ENCODE measurements around the gene DSC3.

The DSC3 gene

DNA sequence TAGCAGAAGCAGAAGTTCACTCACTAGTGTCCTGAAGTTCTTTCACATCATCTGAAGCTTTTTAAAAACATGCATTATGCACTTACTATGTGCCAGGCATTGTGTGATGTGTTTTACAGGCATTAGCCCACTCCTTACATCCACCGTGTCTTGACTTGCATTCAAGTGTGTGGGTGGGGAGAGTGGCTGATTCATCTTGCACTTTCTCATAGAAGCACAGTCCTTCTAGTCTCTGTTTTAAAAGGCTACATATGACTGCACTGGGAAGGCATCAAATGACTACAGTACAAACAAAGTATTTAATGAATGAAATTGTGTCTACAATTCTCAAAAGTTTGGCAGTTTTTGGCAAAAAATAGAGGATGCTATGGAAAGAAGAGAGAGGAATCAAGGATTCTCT lies 21.6 kb upstream of the DSC3 start:
- TF ChIP-seq, protein P1, sequence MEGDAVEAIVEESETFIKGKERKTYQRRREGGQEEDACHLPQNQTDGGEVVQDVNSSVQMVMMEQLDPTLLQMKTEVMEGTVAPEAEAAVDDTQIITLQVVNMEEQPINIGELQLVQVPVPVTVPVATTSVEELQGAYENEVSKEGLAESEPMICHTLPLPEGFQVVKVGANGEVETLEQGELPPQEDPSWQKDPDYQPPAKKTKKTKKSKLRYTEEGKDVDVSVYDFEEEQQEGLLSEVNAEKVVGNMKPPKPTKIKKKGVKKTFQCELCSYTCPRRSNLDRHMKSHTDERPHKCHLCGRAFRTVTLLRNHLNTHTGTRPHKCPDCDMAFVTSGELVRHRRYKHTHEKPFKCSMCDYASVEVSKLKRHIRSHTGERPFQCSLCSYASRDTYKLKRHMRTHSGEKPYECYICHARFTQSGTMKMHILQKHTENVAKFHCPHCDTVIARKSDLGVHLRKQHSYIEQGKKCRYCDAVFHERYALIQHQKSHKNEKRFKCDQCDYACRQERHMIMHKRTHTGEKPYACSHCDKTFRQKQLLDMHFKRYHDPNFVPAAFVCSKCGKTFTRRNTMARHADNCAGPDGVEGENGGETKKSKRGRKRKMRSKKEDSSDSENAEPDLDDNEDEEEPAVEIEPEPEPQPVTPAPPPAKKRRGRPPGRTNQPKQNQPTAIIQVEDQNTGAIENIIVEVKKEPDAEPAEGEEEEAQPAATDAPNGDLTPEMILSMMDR (IDR thresholded peaks at IDR 0.05; ENCODE audit: insufficient read depth, low read length, poor library complexity, severe bottlenecking): no peak
- no peak for TF ChIP-seq EZH2phosphoT487 (conservative IDR thresholded peaks at IDR 0.05; ENCODE audit: low read length)
- no peaks in the 10 kb centered on the region for H3F3A ChIP-seq (ENCODE audit: insufficient read depth)
- no peak overlapping the region for H3K9ac ChIP-seq (ENCODE audit: low read length)
- H3K36me3 ChIP-seq (ENCODE audit: low read length): no peaks in the 10 kb centered on the region
- H2AFZ ChIP-seq (ENCODE audit: low read depth, low read length, severe bottlenecking): no peak overlapping the region
- no peaks in the 10 kb centered on the region for H3K9me2 ChIP-seq (replicated peaks; ENCODE audit: insufficient read depth, low read length)
- no peak overlapping the region for H3K27ac ChIP-seq (ENCODE audit: low read depth, low read length)
- H3K27me3 ChIP-seq (ENCODE audit: low read length): no peaks in the 10 kb centered on the region
- no peaks in the 10 kb centered on the region for H3K9me3 ChIP-seq (ENCODE audit: insufficient read depth, low read length)
- H3K4me2 ChIP-seq (ENCODE audit: low read depth, low read length, poor library complexity, severe bottlenecking): no peak overlapping the region
- no peaks in the 10 kb centered on the region for H4K20me1 ChIP-seq (ENCODE audit: low read depth, low read length)
- H3K79me2 ChIP-seq (ENCODE audit: insufficient read depth, low read length): no peaks in the 10 kb centered on the region
- no peak overlapping the region for H3K4me3 ChIP-seq (ENCODE audit: insufficient read depth, low read length, poor library complexity, severe bottlenecking)

DNA sequence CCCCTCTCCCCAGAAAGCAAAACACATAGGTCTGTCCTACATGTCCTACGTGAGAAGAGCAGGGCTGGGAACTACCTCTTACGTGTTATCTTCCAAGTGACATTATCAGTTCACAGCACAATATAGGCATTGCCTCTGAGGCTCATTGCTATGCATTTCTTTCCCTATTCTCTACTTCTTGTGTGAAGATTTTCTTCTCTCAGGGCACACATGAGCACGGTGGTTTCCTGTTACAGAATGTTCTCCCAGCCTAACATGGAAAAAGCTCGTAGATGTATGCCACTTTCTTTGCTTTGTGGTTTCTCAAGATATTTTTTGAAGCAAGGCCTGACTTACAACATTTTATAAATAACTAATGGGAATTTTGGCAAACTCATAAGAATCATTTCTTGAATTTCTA lies 19.4 kb upstream of the DSC3 start:
- Histone ChIP-seq H3K27ac (ENCODE audit: low read depth, low read length) (no peak overlapping the region), H3K9me3 (ENCODE audit: insufficient read depth, low read length) (no peaks in the 10 kb centered on the region), H3K4me2 (ENCODE audit: low read depth, low read length, poor library complexity, severe bottlenecking) (no peak overlapping the region), H2AFZ (ENCODE audit: low read depth, low read length, severe bottlenecking) (no peak overlapping the region), H3K36me3 (ENCODE audit: low read length) (no peaks in the 10 kb centered on the region), H3K4me3 (ENCODE audit: insufficient read depth, low read length, poor library complexity, severe bottlenecking) (no peak overlapping the region), H4K20me1 (ENCODE audit: low read depth, low read length) (no peaks in the 10 kb centered on the region), H3K79me2 (ENCODE audit: insufficient read depth, low read length) (no peaks in the 10 kb centered on the region), H3K27me3 (ENCODE audit: low read length) (no peaks in the 10 kb centered on the region), H3K9me2 (replicated peaks; ENCODE audit: insufficient read depth, low read length) (no peaks in the 10 kb centered on the region), H3K9ac (ENCODE audit: low read length) (no peak overlapping the region), H3F3A (ENCODE audit: insufficient read depth) (no peaks in the 10 kb centered on the region)
- TF ChIP-seq, protein P1 (IDR thresholded peaks at IDR 0.05; ENCODE audit: insufficient read depth, low read length, poor library complexity, severe bottlenecking): no peak
- TF ChIP-seq EZH2phosphoT487 (conservative IDR thresholded peaks at IDR 0.05; ENCODE audit: low read length): no peak

DNA sequence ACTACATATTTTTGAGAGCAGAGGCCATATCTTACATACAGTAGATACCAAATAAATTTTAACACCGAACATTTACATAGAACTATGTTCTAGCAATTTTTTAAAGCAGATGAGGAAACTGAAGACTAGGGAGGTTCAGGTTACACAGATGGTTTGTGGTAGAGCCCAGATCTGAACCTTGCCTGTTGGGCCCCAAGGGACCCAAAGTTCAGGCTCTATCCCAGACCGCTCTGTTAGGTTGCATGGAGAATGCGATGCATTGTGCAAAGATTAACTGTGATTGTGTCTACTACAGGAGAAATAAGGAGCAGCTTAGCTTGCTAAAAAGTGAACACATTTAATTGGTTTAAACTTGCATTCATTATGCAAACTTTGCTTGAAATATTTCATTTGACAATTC lies 16.4 kb upstream of the DSC3 start:
- Histone ChIP-seq H2AFZ (ENCODE audit: low read depth, low read length, severe bottlenecking) (no peak overlapping the region), H3K4me2 (ENCODE audit: low read depth, low read length, poor library complexity, severe bottlenecking) (no peak overlapping the region), H3K9ac (ENCODE audit: low read length) (no peak overlapping the region), H3K9me2 (replicated peaks; ENCODE audit: insufficient read depth, low read length) (no peaks in the 10 kb centered on the region), H3K79me2 (ENCODE audit: insufficient read depth, low read length) (no peaks in the 10 kb centered on the region), H3K36me3 (ENCODE audit: low read length) (no peaks in the 10 kb centered on the region), H3F3A (ENCODE audit: insufficient read depth) (no peaks in the 10 kb centered on the region), H3K9me3 (ENCODE audit: insufficient read depth, low read length) (no peaks in the 10 kb centered on the region), H4K20me1 (ENCODE audit: low read depth, low read length) (no peaks in the 10 kb centered on the region), H3K4me3 (ENCODE audit: insufficient read depth, low read length, poor library complexity, severe bottlenecking) (no peak overlapping the region), H3K27ac (ENCODE audit: low read depth, low read length) (no peak overlapping the region), H3K27me3 (ENCODE audit: low read length) (no peaks in the 10 kb centered on the region)
- no peak for TF ChIP-seq EZH2phosphoT487 (conservative IDR thresholded peaks at IDR 0.05; ENCODE audit: low read length)
- TF ChIP-seq, protein P1 (IDR thresholded peaks at IDR 0.05; ENCODE audit: insufficient read depth, low read length, poor library complexity, severe bottlenecking): no peak
